Stimulated activated CD4-positive, alpha-beta T cell treated with anti-CD3 and anti-CD28 coated beads, Interleukin-2, amount 100 ng/mL, for 48 hours (primary cell): ENCODE data around the gene RASSF8.

Experiments used
- DNase-seq, 2 donors: peaks; one replicate each; pipeline ENCODE4 v3.0.0-alpha.2; 2020

Gene RASSF8

DNA sequence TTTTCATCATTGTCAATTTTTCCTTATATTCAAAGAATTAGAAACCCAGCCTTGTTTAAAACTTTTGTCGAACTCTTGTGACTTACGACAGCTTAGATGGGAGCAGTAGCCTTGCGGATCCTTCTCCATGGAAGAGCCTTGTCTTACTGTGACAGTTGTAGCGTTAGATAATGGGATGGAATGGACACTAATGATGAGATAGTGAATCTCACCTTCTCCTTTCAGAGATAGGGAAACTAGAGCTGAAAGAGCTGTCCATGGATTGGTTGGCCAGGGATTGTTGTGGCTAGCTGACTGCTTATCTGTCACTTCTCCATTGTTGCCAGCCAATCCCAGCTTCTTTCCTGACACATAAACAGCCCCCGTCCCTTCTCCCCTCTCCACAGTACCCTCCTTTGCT lies 107.0 kb downstream of the RASSF8 start:
- DNase-seq, result no peak

DNA sequence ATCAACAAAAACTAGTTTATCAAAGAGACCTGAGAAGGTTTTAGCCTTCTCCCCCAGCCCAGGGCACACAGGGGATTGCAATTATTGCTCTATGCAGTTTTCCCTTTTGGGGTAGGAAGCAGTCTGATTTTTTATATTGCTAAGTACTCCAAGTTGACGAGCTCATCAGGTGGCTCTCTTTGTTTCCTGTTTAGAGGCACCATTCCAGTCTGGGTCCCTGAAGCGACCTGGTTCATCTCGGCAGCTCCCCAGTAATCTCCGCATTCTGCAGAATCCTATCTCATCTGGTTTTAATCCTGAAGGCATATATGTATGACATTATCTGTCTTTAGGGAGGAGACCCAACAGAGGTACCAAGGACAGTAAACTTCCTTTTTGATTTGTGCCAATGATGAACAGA lies 110.0 kb downstream of the RASSF8 start:
- no peak for DNase-seq

DNA sequence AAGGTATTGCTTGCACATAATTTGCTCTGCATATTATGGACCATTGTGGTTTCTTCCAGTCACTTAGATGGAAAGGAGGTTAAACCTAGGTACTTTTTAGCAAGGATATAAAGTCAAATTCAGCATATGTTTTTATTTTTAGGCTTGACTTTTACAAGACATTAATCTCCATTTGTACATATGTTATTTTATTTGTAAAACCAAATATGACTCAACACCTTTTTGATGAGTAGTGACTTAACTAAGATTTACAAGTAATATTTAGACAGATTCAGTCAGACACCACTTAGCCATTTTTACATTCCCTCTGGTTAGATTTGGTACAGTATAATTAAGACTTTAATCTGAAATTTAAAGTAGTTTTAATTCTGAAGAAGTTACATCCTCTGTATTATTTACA lies 111.3 kb downstream of the RASSF8 start:
- no peak for DNase-seq

DNA sequence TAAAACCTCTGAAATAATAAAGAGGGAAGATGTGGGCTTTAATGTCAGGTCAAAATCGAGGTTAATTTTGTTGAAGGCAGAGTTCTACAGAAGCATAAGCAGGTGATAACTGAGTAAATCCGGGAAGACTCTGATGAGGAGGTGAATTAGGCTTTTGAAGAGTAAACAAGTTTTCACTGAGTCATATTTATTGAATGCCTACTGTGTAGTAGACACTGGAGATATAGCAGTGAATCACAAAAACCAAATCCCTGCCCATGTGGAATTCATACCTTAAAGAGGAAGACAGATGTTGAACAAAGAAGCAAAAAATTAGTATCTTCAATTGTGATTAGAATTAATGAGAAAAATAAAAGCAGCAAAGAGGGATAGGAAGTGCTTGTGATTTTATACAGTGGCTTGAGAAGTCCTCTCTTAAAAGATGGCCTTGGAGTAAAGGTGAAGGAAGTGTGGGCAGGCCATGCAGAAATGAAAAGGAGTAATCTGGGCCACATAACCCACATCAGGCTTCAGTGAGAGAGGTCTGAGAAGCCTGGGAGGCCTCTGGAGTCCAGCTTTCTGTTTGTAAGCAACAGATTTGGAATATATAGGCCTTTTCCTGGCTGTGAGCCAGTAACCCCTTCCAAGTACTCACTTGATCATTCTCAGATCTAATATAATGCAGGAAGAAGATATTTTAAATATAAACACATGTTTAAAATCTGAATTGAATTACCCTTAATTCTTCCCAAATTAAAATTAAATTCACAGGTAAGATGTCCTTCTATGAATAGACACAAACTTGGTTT lies 119.6 kb downstream of the RASSF8 start:
- no peak for DNase-seq

DNA sequence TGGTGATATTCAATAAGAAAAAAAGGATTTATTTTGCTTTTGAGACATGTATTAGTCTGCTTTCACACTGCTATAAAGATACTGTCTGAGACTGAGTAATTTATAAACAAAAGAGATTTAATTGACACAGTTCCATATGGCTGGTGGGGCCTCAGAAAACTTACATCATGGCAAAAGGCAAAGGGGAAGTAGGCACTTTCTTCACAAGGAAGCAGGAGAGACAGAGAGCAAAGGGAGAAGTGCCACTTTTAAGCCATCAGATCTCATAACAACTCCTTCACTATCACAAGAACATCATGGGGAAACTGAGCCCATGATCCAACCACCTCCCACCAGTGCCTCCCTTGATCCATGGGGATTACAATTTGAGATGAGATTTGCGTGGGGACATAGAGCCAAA lies 122.4 kb downstream of the RASSF8 start:
- DNase-seq, result no peak

DNA sequence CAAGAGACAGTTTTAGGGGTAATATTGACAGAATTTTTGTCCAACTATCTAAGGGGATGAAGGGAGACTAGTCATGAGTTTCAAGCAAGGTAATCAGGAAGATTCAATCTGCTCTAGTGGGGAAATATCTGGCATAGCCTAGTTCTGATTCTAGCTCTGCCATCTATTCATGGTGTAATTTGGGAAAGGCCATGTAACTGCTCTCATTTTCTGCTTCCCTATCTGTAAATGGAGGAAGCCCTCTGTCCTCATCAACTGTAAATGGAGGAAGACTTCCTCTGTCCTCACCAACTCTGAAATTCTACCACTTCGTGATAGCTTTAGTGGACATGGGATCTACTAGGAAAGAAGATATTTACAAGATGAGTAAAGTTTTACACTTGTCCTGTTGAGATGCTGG lies 128.5 kb downstream of the RASSF8 start:
- no peak for DNase-seq

DNA sequence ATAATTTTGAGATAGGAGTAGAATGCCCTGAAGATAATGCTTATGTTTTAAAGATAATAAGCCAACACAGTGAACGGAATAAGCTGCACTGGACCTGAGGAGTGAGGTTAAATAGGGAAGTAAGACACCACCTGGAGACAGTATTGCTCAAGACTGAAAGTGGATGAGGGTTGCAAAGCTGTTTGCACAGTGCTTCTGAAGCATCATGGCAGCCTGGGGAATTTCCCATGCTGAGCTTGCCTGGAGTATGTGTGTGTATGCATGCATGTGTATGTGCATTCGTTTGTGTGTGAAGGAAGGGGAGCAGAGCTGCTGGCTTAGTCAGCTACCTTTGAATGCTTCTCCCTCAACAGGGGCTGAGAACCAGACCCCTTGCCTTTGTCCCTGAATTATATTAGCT lies 130.5 kb downstream of the RASSF8 start:
- DNase-seq, result no peak

DNA sequence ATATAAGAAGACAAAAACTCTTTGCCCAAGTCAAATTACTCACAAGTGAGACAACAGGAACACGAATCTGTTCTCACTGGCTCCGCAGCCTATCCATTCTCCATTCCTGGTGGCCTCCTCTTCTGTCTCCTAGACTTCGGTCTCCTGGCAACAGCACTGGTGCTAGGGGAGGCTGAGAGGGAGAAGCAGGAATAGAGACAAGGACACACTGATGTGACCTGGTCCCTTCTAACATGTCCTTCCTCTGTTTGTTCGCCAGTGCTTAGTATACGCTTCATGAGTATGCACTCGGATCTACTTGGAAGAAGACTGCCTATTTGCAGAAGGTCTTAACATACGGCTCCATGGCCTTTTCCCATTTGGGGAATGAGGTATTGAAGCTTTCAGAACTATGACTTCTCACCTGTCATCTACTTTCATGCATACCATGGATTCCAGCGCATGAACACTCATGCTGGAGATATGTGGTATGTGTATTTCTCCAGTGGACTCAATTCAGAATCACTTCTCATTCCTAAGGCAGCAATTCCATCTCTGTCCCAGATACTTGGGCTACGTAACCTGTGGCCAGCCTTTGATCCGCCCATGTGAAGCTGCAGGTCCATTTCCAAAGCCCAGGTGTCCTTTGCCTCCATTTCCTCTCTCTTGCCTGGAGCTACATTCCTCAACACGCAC lies 132.5 kb downstream of the RASSF8 start:
- no peak for DNase-seq

DNA sequence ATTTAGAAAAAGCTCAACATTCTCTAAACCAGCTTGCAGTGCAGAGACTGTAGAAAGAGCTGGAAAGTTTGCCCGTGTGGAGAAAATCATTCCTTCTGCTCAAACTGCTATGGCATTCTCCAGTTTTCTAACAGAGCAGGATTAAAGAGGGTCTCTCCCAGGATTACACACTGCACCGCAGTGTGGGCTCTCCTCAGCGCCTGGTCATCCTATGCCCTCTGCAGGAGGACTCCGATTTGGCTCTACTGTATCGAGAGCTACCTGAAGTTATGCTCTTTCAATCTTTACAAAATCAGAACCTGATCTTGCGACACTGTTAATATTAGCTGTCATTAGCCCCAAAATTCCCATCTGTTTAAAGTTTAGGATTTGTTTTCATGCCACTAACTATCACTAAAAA lies 133.3 kb downstream of the RASSF8 start:
- no peak for DNase-seq

DNA sequence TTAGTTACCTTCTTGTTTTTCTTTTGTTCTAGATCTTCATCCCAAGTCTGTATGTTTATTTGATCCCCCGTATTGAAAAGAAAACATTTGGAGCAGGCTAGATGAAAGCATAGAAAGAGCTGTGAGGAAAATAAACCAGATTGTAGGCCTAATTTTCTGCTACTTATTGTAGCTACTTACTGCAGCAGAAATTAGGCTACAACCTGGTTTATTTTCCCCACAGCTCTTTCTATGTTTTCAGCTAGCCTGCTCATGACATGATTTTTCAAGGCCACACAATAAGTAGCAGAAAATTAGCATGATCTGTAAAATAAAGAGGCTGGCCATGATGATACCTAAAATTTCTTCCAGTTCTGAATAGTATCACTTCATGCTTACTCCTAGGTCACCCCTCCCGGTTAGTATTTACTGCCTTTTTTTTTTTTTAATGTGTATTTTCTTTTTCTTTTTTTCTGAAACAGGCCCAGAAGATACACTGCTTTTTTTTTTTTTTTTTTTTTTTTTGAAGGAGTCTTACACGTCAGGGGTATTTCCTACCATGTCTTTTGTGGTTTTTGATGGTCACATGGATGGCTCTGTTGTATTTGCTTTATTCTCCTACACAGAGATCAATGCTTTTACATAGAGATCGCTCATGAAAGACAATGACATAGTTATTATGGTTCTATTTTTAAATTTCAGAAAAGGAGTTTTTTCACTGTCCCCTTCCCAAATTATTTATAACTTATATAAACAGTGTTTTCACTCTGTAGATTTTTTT lies 134.0 kb downstream of the RASSF8 start:
- DNase-seq, result no peak

DNA sequence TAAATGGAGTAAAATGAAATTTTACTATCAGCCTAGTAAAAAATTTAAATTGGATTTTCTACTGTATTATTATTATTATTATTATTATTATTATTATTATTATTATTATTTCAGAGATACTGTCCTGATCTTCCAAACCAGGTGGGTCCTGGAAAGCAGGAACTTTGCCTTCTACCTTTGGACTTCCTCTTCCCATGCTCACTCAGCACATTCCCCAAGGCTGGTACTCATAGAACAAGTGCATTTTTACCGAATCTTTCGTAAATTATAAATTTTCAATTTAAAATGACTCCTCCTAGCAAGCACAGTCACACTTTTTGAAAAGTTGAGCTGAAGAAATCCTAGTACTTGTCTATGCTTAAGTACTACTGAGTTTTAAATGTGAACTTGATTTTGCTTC lies 136.7 kb downstream of the RASSF8 start:
- DNase-seq, result no peak

DNA sequence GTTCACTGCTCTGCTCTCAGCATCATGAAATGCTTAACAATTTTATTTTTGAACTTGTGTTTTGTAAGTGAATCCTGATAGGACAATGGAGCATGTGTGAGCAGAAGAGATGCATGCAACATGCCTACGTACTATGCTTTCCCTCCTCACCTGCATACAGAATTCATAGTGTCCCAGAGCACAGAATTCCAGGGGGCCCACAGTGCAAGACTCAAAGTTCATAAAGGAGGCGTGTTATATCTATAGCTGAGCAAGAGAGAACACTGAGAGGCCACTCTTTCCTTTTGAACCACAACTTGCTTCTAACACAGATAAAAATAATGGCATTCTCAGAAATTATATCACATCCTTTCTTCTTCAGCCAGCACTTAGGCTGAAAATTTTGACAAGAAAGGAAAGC lies 137.6 kb downstream of the RASSF8 start:
- DNase-seq, result no peak

DNA sequence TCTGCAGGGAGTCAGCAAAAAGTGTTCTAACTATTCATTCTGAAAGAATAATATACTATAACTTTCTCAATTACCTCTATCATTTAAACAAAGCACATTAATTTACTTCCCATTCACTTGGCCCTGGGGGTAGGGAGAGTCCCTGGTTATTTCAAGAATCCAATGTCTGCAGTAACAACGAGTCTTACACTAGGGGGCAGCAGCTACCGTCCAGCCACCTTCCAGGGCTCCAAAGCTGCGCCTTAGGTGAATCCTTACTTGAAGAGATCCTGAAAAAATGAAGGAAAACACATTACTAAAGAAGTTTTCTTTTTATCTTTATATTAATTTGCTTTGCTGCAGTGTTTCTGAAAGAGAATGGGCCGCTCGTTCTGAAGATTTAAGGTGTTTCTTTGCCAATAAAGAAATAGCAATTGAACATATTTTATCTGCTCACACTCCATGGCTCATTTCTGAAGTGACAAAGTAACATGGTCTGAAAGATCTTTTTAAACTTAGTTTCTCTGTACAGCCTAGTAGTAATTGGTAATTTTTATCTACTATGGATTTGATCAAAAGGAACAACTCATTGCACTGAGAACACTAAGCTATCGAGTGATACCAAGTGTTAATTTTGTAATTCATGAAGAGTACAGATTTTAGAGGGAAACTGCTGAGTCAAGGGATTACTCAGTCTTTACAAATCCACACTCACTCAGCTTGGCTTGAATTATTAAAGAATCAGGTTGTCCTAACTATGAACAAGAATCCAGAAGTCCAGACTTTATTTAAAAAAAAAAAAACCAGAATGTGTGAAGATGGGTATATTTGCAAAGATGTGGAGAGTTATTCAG lies 138.8 kb downstream of the RASSF8 start:
- peak; percentile 42 to 47 for DNase-seq

DNA sequence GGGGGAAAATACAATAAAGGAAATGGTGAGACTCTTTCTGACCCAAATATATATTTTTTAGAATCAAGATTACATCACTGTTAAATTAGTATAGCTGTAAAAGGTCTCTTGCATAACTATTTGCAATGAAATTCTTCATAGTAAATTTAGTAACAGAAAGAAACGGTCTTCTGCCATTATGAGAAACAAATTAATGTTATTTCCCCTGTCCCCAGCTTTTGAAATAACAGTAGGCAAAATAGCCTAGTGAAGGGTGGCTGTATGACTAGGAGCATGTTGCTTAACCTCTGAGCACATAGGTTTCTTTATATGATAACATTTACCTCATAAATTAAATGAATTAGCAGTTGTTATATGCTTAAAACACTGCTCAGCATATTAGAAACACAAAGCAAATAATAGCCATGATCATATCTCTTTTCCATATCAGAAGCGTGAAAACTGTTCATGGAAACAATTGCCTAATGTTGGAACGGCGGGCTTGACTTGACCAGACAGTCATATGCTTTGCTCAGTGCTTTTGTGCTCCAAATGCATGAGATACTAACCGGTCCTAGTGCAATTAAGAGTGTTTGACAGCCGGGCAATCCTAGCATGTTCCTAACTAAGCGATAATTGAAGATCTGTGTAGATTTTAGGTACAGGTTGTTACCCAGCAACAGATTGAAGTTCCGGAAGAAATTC lies 142.3 kb downstream of the RASSF8 start:
- no peak for DNase-seq

DNA sequence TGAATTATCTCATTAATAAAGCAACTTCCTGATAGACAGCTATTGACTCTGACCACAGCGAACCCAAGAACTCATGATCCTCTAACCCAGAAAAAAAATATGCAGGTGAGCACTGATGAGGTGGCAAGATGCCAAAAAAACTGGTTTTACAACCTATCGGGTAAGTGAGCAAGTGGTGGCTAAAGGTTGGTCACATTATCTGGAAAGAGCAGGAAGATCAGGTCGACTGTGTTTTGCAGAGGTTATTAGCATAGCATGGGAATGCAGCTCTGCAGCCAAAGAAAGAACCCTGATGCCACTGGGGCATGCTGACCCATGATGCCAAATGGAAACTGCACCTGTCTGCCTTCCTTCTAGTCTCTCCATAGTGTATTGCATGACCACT lies 142.9 kb downstream of the RASSF8 start:
- no peak for DNase-seq

DNA sequence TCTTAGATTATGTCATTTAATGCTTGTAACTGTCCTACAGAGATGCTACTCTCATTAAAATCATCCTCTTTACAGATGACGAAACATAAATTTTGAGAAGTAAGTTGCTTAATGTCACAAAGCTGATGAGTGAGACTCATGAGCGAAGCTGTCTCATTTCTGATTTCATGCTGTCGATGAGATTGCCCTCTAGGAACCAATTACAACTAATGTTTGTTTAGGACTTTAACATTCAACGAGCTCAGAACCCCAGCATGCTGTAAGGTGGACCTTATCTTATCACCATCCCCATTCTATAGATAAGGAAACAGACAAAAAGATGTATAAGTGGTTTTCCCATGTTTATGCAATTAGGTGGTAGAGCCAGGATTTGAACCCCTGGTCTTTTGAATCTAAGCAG lies 143.3 kb downstream of the RASSF8 start:
- DNase-seq, result no peak

DNA sequence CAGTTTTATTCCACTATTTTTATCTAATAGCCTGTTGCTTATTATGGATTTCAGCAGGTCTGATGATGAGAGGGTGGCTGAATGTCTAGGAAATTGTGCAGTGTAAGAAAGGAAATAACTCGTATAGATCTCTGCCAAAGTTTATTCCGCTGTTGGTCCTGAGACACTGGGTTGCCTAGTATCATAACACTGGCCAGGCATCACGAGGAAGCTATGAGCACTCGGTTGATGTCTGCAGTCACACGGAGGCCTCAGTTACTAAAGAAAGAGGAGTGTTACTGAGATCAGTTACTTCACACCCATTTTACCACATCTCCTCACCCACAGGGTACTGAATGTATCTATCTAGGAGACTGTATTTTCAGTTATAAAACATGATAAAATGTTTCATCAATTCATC lies 144.5 kb downstream of the RASSF8 start:
- DNase-seq, result no peak

DNA sequence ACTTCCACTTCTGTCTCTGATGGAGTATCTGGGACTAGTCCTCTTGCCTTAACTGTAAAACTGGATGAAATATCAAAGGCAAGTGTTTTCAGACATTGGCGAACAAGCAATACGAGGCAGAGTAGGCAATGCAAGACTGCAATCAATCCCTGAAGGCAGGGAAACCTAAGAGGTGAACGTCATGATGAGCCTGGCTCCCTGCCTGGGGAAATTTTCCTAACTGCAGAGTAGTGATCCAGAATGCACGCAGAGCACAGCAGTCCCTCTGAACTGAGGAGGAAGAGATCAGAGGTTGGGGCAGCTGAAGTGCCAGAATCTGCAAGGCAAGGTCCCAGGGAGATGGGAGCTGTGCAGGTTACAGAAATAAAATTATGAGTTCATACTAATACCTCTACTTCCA lies 147.9 kb downstream of the RASSF8 start:
- no peak for DNase-seq

DNA sequence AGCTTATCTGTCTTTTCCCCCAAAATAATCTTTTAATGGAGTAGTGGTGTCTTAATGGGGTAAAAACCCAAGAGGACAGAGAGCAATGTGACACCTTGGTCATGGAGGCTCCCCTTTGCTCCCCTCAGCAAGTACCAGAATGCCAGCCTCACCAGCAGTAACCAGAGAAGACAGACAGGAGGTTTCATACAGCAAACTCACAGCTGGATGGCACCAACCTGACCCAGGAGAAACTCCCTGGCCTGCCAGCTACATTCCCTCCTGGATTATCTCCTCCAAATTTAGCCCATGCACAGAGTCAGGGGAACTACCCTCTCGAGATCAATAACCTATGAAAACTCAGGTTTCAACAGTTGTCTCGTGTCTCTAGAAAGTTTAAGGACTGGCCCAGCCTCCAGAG lies 150.4 kb downstream of the RASSF8 start:
- no peak for DNase-seq

DNA sequence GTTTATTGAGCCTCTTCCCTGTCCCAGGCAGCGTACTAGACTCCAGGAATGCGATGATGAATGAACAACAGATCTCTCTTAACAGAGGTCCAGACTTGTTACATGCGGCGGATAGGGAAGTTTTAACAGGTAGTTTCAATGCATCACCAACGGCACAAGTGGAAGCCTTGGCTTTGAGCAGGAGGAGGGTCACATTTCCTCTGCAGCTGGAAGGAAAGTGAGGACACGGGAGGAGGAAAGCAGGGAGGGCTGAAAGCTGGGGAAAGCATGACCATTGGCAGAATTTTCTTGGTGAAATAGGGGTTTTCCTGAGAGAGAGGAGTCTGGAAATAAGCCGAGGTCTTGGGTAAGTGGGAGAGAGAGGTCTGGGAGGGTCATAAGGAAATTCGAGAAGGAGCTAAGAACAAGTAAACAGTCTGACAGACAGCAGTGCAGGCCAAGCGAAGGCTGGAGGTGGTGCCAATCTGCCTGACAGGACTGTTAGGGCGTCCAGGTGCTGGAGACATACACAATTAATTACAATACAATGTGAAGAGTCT lies 150.9 kb downstream of the RASSF8 start:
- DNase-seq, result no peak

DNA sequence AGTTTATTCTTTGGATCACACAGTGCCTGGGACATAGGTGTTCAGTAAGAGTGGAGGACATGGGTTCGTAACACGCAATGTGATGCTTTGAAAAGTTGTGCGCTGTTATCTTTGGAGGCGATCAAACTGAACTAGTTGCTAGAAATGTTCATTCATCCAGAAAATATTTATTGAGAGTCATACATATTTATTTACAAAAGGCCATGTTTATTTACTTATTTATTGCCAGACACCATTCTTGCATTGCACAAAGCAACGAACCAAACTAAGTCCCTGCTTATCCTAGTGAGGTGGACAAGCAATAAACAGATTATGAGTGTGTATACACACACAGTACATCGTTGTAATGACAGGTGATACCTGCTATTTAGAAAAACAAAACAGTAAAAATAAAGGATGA lies 153.8 kb downstream of the RASSF8 start:
- DNase-seq, result no peak

DNA sequence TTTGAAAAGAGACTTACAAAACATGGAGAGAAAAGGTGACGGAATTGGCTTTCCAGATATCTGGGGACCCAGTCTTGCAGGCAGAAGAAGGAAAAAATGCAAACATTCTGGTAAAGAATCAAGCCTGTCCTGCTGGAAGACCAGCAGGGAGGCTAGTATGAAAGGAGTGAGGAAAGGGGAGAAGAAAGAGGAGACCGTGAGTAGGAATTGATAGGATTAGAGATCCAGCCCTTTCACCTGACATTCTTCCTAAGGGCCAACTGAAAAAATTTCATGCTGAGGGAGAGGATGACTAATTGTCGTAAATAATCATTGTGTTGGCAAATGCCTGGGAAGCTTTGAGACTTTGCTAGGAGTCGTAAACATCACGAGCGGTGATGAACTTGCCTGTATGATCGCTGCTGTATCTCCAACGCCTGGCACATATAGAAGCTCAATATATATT lies 154.2 kb downstream of the RASSF8 start:
- DNase-seq, result no peak
